ENCODE data around the gene RPP25L. TPM values are rescaled to one million over a fixed set of nuclear protein-coding genes. Genes with fewer than 3 reads are reported as not detected.

The RPP25L gene
- total and polyA plus RNA-seq, 2 of the 4 experiments (the other 2 are of a cell fraction) = 20.4 to 26.3 TPM

DNA sequence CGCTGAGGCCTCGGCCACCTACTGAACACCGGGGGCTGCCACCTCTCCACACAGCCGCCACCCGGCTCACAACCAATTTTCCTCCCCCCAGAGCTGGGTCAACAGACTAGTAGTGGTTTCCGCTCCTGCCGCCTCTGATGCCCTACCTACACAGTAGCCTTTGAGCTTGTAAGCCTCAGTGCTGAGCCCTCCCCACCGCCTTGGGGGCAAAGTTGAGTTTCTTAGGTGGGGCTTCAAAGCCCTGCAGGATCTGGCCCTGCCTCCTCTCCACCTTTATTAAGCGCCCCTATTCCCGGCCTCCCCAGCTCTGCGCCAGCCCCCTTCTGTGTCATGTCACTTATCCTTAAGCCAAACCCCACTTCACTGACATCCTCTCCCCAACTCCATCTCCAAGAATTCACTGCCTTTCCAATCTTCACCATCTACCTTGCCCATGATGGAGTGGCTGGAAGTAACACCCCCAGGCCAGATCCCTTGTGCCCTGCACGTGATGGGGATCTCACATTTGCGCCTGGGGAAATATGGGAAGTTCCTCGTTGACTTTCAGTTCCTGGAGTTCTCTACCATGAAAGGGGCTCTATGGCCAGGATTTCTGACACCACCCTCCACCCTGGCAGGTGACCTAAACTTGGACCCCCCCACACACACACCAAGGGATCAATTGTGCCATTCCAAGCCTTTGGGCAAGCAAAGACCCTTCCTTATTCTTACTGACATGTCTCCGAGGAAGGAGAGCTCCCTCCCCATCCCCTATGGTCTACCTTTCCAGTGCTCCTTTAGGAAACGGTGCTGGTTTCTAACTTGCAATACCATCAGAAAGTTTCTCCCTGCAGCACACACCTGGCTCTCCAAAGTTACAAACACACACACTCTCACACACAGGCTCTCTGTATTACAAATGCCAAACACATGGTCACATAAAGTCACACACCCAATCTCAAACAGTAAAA, 19.7 kb downstream of the RPP25L start:
- H3K9ac ChIP-seq (ENCODE audit: low read depth, low read length) = no peak overlapping the region
- H3K36me3 ChIP-seq (ENCODE audit: control insufficient read depth, insufficient read depth, low read length) = no peaks in the 10 kb centered on the region
- no peak overlapping the region for H3K4me2 ChIP-seq (ENCODE audit: low read depth, low read length)
- H4K20me1 ChIP-seq (ENCODE audit: insufficient read depth, low read length) = peaks cover 8% of the 10 kb centered on the region; the same call in 1 of the 2 replicates
- no peaks in the 10 kb centered on the region; the same call in 1 of the 2 replicates for H3K4me1 ChIP-seq (ENCODE audit: control insufficient read depth, insufficient read depth, low read length)
- no peak overlapping the region for H4K8ac ChIP-seq (ENCODE audit: low read depth in 2 of 2, low read length in 2 of 2)
- H3K23ac ChIP-seq (ENCODE audit: low read depth, low read length) = 0 out of 2 replicates have a peak overlapping the region, but pooled peaks have one; percentile 1
- peaks cover 84% of the 10 kb centered on the region for H3K27me3 ChIP-seq (ENCODE audit: control insufficient read depth, insufficient read depth, low read length)
- H2BK120ac ChIP-seq (ENCODE audit: low read depth, low read length) = no peak overlapping the region
- H3K79me1 ChIP-seq (ENCODE audit: low read depth in 1 of 2, low read length in 2 of 2) = no peaks in the 10 kb centered on the region
- H3K18ac ChIP-seq (ENCODE audit: low read depth, low read length) = no peak overlapping the region
- ATAC-seq (ENCODE audit: low read depth) (peak; percentile 5; the same call in 1 of the 2 replicates), DNase-seq (no peak)
- no peak overlapping the region for H2AFZ ChIP-seq (replicated peaks; ENCODE audit: low read length, poor library complexity)
- H4K91ac ChIP-seq (ENCODE audit: insufficient read depth, low read depth, low read length) = no peak overlapping the region
- ChIA-PET POLR2A (ENCODE audit: unreplicated experiment) (interaction anchor here (1.3 kb wide), 1 partner anchor 188 kb away, joined by 5 read pairs; no protein-coding TSS in a partner anchor), CTCF (interaction anchor here (0.6 to 3.3 kb wide), 13 partner anchors 10 to 542 kb away, joined by 3 to 35 read pairs (median 5); no protein-coding TSS in a partner anchor)
- no peak overlapping the region for H2AK5ac ChIP-seq (ENCODE audit: low read depth, low read length)
- dilution Hi-C loops (cut with HindIII; ENCODE audit: low sequenced_read_pairs, unreplicated experiment) (no loop called here), in situ Hi-C loops (cut with MboI; ENCODE audit: low sequenced_read_pairs) (no loop called here), intact Hi-C loops (cut with micrococcal nuclease) (loop anchor here (1.0 kb wide), 2 partner anchors 44 to 155 kb away; no protein-coding TSS in a partner anchor)
- no peak overlapping the region for H4K5ac ChIP-seq (ENCODE audit: low read depth, low read length)
- H3K4me3 ChIP-seq (ENCODE audit: insufficient read depth, low read depth, low read length) = no peak overlapping the region
- H3K9me3 ChIP-seq (ENCODE audit: control insufficient read depth, insufficient read depth, low read length) = no peaks in the 10 kb centered on the region
- H2AK9ac ChIP-seq (replicated peaks; ENCODE audit: low read depth, low read length, poor library complexity) = no peak overlapping the region
- no peaks in the 10 kb centered on the region for H3K9me1 ChIP-seq (ENCODE audit: insufficient read depth, low read length)
- WGBS, 2 experiments (ENCODE audit: extremely low coverage in 2 of 2, insufficient read length in 1 of 2) = 31% methylated on average over 4 of the region's 16 CpGs; no CpG with 5 or more reads in 1 of the 2 experiments
- no peak overlapping the region for H3K4ac ChIP-seq (ENCODE audit: low read depth, low read length)
- no peak overlapping the region for H3K56ac ChIP-seq (ENCODE audit: extremely low read depth, insufficient read depth, low read length)
- H2BK5ac ChIP-seq (ENCODE audit: low read depth, low read length, poor library complexity, severe bottlenecking) = no peak overlapping the region
- no peak overlapping the region for H2BK20ac ChIP-seq (ENCODE audit: low read depth, low read length)
- H2BK15ac ChIP-seq (ENCODE audit: low read depth, low read length) = no peak overlapping the region
- no peak overlapping the region for H3K14ac ChIP-seq (replicated peaks; ENCODE audit: low read depth, low read length)
- no peak overlapping the region for H3K27ac ChIP-seq (ENCODE audit: insufficient read depth, low read length)
- BruUV-seq (replicated peaks) = no TSS peak
- TF ChIP-seq FOS (IDR thresholded peaks at IDR 0.05; ENCODE audit: low read depth, low read length) = no peak
- TF ChIP-seq BHLHE40 (IDR thresholded peaks at IDR 0.05; ENCODE audit: low read depth, low read length) = no peak
- TF ChIP-seq CHD1 (IDR thresholded peaks at IDR 0.05; ENCODE audit: low read depth, low read length) = no peak
- TF ChIP-seq MXI1 (IDR thresholded peaks at IDR 0.05; ENCODE audit: borderline replicate concordance, low read depth, low read length) = no peak
- TF ChIP-seq MAZ (IDR thresholded peaks at IDR 0.05; ENCODE audit: borderline replicate concordance, low read depth, low read length) = no peak
- TF ChIP-seq NFE2L2 (IDR thresholded peaks at IDR 0.05; ENCODE audit: low read depth, low read length) = no peak
- TF ChIP-seq SMC3 (IDR thresholded peaks at IDR 0.05; ENCODE audit: low read depth, low read length) = no peak
- TF ChIP-seq, protein P1, sequence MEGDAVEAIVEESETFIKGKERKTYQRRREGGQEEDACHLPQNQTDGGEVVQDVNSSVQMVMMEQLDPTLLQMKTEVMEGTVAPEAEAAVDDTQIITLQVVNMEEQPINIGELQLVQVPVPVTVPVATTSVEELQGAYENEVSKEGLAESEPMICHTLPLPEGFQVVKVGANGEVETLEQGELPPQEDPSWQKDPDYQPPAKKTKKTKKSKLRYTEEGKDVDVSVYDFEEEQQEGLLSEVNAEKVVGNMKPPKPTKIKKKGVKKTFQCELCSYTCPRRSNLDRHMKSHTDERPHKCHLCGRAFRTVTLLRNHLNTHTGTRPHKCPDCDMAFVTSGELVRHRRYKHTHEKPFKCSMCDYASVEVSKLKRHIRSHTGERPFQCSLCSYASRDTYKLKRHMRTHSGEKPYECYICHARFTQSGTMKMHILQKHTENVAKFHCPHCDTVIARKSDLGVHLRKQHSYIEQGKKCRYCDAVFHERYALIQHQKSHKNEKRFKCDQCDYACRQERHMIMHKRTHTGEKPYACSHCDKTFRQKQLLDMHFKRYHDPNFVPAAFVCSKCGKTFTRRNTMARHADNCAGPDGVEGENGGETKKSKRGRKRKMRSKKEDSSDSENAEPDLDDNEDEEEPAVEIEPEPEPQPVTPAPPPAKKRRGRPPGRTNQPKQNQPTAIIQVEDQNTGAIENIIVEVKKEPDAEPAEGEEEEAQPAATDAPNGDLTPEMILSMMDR (conservative IDR thresholded peaks at IDR 0.05; ENCODE audit: low read depth, low read length) = no peak
- TF ChIP-seq RCOR1 (IDR thresholded peaks at IDR 0.05; ENCODE audit: insufficient replicate concordance, low read length) = no peak
- TF ChIP-seq RAD21 (IDR thresholded peaks at IDR 0.05; ENCODE audit: low read length) = no peak
- TF ChIP-seq CEBPB (IDR thresholded peaks at IDR 0.05; ENCODE audit: low read depth, low read length) = no peak
- no peak for TF ChIP-seq RFX5 (IDR thresholded peaks at IDR 0.05; ENCODE audit: low read depth, low read length)
- TF ChIP-seq, protein P2, sequence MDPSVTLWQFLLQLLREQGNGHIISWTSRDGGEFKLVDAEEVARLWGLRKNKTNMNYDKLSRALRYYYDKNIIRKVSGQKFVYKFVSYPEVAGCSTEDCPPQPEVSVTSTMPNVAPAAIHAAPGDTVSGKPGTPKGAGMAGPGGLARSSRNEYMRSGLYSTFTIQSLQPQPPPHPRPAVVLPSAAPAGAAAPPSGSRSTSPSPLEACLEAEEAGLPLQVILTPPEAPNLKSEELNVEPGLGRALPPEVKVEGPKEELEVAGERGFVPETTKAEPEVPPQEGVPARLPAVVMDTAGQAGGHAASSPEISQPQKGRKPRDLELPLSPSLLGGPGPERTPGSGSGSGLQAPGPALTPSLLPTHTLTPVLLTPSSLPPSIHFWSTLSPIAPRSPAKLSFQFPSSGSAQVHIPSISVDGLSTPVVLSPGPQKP (IDR thresholded peaks at IDR 0.05; ENCODE audit: borderline replicate concordance, low read depth, low read length) = no peak
- no peak for TF ChIP-seq MAFK (IDR thresholded peaks at IDR 0.05; ENCODE audit: low read depth, low read length)
- TF ChIP-seq POLR2A (IDR thresholded peaks at IDR 0.05; ENCODE audit: low read depth, low read length) = no peak

All from IMR-90 (cell line).